Measurements from ENCODE around the gene PDE4D.
"Not testable (repeated sequence)": the region's sequence is repeated elsewhere in the genome, so short reads cannot be mapped to it uniquely, and the experiment has no call there.

Gene PDE4D

DNA sequence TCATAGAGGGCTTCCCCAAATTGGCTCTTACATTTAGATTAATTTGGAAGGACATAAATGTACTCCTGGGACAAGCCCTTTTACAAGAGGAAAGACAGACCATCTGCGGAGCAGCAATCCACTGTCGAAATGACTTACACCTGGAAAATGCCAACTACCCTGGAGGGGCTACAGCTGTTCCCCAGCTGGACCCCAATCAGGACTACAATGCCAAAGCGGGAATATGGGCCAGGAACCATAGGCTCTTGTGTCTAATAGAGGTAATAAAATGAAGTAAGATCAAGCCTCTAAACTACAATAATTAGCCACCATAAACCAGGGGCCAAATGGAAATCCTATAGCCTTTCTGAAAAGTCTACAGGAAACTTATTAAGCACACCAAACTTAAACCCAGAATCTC lies 581.3 kb downstream of the PDE4D start:
- DNase-seq = no peak

GRCh38 chr5:59308685-59309084 lies 584.8 kb downstream of the PDE4D start:
- not testable (repeated sequence) for DNase-seq

GRCh38 chr5:59303289-59303716 lies 590.2 kb downstream of the PDE4D start:
- not testable (repeated sequence) for DNase-seq

GRCh38 chr5:59302509-59302908 lies 591.0 kb downstream of the PDE4D start:
- not testable (repeated sequence) for DNase-seq

DNA sequence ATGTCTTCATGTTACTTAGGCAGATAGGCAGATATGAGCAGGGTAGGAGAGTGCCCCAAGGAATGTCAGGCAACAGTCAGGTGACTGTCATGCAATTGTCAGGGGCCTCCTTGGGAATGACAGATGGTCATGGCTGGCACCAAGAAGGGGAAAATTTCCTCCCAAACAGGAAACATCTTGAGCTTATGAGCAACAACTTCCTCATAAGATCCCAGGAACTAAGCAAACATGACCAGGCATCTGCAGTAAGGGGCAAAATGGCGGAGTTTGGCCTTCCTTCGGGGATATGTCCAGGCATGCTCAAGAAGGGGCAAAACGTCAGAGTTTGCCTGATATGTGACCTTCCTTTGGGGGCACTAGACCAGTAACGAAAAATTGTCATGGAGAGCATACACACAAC lies 591.8 kb downstream of the PDE4D start:
- no peak for DNase-seq

DNA sequence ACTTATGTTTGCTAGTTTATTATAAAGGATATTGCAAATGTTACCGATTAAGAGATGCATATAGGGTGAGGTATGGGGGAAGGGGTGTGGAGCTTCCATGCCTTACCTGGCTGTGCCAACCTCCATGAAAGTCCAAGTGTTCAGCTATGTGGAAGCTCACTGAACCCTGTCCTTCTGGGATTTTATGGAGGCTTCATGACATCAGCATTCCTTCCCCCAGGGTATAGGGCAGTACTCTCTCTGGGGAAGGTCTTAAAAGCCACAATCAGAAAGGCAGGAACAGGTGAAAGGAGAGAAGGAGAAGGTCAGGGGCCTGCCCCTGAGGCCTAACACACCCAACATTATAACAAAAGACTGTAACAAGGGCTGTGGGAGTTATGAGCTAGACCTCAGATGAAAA lies 592.6 kb downstream of the PDE4D start:
- no peak for DNase-seq

DNA sequence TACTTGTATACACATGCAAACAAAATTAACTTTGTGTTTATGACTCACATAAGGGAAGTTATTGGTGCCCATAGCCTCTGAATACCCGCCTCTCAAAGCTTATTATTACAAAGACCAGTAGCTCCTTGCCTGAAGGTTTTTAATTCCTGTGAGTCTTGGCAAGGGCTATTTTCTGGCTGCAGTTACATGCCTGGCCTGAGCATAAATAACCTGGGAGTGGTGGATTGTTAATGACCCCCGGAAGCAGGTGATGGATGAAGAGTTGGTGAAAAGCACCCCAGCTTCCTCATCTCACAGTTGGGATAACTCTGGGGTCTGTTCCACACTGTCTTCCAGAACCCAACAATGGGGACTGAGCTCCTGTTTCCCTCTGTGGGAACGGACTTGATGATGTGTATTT lies 594.5 kb downstream of the PDE4D start:
- no peak for DNase-seq

- no peak for DNase-seq
These were observed 596.9 kb downstream of the PDE4D start for GRCh38 chr5:59296317-59297264.

DNA sequence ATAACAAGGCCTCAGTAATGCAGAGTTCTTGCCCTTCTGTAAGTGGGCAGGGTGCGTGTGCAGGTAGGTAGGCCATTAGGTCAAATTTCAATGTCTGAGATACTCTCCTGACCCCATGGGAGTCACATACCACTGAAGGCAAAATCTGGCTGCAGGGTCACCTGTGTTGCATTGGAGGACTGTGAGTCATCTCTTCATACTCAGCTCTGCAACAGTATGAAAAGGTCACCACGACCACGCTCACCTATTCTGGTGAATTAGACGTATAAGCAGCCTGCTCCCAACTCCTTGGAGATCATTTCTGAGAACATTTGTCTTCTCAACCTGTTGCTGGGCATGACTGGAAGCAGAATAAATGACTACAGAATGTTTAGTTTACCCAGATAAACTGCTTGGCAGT lies 599.8 kb downstream of the PDE4D start:
- DNase-seq = no peak

DNA sequence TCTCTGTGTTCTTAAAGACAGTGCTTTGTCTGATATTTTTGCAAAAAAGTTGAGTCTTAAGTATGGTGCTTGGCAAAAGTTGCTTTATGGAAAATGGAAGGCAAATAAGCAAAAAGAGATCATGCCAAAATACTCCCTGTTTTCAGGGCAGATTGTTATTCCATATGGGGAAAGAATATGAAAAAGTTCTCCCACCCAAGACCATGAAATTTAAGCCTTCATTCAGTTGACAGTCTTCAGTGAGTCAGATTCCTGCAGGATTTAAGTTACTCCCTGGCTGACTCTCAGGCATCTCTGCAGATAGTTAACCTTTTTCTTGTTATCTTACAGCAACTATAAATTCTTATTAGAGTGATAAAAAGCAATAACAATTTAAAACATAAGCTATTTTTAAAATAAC lies 601.6 kb downstream of the PDE4D start:
- DNase-seq = no peak

- DNase-seq = no peak
These were observed 605.6 kb downstream of the PDE4D start for GRCh38 chr5:59287884-59288283.

DNA sequence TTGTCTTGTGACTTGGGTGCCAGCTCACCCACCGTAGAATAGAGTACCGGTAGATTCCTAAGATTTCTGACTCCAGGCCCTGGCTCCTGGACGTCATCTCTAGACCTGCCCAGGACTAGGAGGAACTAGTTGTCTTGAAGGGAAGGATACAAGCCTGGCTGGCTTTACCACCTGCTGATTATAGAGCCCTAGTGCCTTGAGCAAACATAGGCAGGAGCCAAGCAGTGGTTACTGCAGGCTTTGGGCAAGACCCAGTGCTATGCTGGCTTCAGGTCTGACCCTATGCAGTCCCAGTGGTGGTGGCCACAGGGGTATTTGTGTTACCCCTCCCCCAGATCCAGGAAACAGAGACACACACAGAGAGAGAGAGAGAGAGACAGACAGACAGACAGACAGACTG lies 606.2 kb downstream of the PDE4D start:
- DNase-seq = no peak

DNA sequence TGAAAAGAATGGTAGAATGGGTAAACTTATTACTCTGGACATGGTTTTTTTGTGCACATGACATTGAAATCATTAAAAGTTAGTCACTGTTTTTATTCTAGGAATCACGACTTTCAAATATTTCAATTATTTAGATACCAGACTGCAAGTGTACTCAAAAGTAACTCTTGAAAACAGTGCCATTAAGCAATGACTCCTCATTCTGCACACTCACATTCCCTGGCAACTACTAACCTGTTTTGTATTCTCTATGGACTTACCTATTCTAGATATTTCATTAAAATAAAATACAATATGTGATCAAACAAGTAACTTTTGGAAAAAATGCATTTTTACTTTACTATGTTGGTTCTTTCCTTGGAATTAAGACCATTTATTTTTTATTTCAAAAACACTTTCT lies 607.0 kb downstream of the PDE4D start:
- DNase-seq = no peak

DNA sequence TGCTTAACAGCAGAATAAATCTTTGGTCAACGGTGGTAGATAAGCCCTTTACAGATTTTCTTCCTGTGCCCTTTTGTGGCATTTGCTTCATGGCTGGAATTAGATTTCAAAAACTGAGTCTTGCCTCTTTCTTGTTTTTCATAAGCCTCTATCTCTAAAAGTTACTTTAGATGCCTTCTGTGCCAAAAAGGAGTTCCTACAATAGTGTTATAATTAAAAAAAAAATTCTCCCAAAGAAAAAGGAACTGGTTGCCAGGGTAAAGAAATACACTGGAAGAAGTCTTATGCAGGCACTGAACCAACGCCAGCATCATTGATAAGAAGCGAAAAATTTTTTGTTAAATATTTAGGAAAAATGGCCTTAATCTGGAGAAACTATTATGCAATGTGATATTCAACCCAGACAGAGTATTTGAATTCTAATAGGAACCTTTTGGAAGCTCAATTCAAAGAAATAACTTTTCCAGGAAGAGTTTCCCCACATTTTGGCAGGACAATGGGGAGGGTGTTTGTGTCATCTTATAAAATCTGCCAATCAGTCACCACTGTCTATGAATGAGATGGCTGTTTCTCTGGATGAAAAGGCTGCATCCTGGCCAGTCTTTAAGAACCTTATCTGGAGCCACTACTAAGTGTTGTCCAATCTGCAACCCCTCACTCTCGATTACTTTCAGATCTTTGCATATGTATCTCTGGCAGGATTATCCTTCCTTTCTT lies 608.1 kb downstream of the PDE4D start:
- DNase-seq = no peak

DNA sequence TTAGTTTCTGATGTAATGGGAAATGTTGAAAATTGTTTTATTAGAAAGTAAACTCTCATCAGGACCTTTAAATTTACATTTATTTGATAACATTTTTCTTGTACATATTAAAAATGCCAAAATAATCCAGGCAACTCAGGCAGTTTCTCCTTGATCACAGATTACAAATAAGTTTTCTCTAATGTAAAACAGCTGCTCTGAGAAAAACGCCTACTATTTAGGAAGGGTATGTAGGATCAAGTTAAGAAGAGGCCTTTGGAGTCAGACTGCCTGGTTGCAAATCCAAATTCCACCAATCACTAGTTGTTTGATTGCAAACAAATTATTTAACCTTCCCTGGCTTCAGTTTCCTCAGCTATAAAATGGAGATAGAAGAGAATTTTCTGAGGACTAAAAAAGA lies 610.8 kb downstream of the PDE4D start:
- no peak for DNase-seq

GRCh38 chr5:59279979-59280378 lies 613.5 kb downstream of the PDE4D start:
- DNase-seq = no peak

- no peak for DNase-seq
These were observed 616.6 kb downstream of the PDE4D start for GRCh38 chr5:59276917-59277372.

DNA sequence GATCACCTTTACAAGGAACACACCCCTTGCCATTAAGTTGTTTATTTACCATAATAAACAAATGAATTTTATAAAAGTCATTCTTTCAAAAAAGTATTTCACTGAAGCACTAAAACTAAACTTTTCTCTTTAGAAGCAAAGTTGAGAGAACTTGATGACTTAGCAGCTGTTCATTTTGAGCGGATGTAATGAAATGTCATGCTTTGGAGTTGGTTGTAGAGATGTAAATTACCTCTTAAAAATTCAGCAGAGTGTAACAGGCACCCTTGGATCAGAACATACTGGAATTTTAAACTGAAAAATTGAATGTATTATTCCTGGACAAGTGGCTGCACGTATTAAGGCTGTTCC lies 617.2 kb downstream of the PDE4D start:
- no peak for DNase-seq

DNA sequence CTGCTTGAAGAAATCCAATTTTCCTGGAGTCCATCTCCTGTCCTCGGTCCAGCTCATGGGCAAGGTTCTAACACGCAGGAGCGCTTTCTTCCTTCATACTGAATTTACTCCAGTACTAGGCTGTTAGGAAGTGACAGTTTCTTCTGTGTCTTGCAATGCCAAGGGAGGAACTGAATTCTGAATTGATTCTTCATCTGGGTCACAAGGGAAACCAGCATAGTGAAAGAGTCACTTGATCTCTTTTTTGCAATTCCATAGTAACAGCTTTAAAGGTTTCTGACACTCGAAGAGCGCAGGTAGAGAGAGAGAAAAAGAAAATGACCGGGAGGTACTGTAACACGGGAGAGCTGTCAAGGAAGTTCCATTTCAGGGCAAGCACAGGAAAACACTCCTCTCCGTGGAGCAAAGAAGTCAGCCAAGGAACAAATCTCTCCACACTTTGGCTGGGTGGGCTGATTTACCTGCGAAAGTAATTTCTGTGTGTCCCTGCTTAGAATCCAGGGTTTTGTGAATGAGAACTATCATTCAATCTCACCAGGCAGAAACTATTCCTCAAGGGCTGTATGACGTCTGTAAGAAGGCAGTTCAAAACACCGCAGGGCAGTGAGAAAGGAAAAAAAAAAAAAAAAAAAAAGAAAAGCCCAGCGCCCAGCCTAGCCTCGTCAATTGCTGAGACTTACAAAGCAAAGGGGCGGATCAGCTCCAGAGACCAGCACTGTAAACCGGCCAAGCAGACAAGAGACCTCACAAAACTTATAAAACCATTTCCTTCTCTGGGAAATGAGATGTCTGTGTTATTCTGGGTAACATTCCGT lies 617.8 kb downstream of the PDE4D start:
- no peak for DNase-seq

GRCh38 chr5:59275170-59275509 lies 618.4 kb downstream of the PDE4D start:
- DNase-seq = no peak

GRCh38 chr5:59274106-59274636 lies 619.4 kb downstream of the PDE4D start:
- DNase-seq = no peak

DNA sequence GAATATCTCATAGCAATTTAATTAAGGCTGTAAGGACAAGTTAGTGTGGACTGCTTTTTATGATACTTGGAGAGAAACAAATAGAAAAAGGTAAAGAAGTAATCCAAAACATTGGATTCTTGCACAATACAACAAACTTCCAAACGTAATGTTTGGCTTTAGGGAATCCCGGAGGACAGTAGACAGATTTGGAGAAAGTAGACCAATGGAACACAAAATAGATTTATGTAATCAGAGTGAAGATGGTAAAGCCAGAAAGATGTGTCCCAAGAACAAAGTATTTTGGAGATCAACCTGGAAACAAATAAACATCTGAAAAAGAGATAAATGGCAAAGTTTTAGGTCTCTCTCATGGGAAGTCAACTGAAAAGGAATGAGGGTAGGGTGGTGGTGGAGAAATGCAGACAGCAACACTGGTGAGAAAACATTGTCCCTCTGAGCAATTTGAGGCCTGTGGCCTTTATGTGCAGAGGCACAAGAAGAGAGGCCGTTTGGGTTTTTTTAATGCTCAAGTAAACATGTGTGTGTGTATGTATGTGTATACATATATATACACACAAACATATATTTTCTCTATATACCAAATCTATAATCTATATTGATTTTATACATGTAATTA lies 620.6 kb downstream of the PDE4D start:
- DNase-seq = no peak

Measured in CD4-positive, alpha-beta T cell treated with Interleukin-10 for 1 hour (primary cell).